Astrocyte (in vitro differentiated cells and primary cell): ENCODE results near the gene OIP5. TPM values are rescaled to one million over a fixed set of nuclear protein-coding genes. Genes with fewer than 3 reads are reported as not detected.

ENCODE experiments used
- DNase-seq: peaks from one replicate; pipeline ENCODE4 v3.0.0-alpha.2; 2010; ENCODE audit warnings: low read depth
- FAIRE-seq: peaks from 2 replicates; lab custom pipeline; 2011; peaks lifted over from hg19 to GRCh38; lab: Jason Lieb, UNC
- H2AFZ ChIP-seq: 2 replicates; pipeline ENCODE4 v1.6.0; 2012; ENCODE audit warnings: low read depth, low read length, inconsistent platforms
- H3K27ac ChIP-seq: 2 replicates; pipeline ENCODE4 v1.5.1; 2011; ENCODE audit warnings: low read depth, low read length, inconsistent platforms
- H3K27me3 ChIP-seq: 2 replicates; pipeline ENCODE4 v1.6.0; 2011; ENCODE audit warnings: low read length, inconsistent platforms; ENCODE audit not compliant: insufficient read depth
- H3K36me3 ChIP-seq: 2 replicates; pipeline ENCODE4 v1.5.1; 2011; ENCODE audit warnings: low read length, inconsistent platforms; ENCODE audit not compliant: insufficient read depth
- H3K4me1 ChIP-seq: 2 replicates; pipeline ENCODE4 v1.5.1; 2011; ENCODE audit warnings: low read length, inconsistent platforms; ENCODE audit not compliant: insufficient read depth
- H3K4me2 ChIP-seq: 2 replicates; pipeline ENCODE4 v1.6.0; 2012; ENCODE audit warnings: low read length, inconsistent platforms
- H3K4me3 ChIP-seq: 2 replicates; pipeline ENCODE4 v1.5.1; 2011; ENCODE audit warnings: low read depth, mild to moderate bottlenecking, low read length, inconsistent platforms; ENCODE audit not compliant: insufficient read depth
- H3K79me2 ChIP-seq: 2 replicates; pipeline ENCODE4 v1.6.0; 2012; ENCODE audit warnings: mild to moderate bottlenecking, low read length, inconsistent platforms; ENCODE audit not compliant: insufficient read depth
- H3K9ac ChIP-seq: 2 replicates; pipeline ENCODE4 v1.6.0; 2012; ENCODE audit warnings: mild to moderate bottlenecking, low read length, inconsistent platforms
- H3K9me3 ChIP-seq: 2 replicates; pipeline ENCODE4 v1.5.1; 2012; ENCODE audit warnings: low read depth, mild to moderate bottlenecking, low read length, inconsistent platforms; ENCODE audit not compliant: insufficient read depth
- H4K20me1 ChIP-seq: 2 replicates; pipeline ENCODE4 v1.6.0; 2012; ENCODE audit warnings: low read length, inconsistent platforms; ENCODE audit not compliant: insufficient read depth
- H3K27ac Mint-ChIP-seq: one replicate; pipeline ENCODE4 v1.8.0; 2021; ENCODE audit warnings: mild to moderate bottlenecking, mixed read lengths; ENCODE audit not compliant: unreplicated experiment
- H3K27me3 Mint-ChIP-seq: one replicate; pipeline ENCODE4 v1.8.0; 2021; ENCODE audit warnings: low read depth, mixed read lengths; ENCODE audit not compliant: unreplicated experiment
- H3K36me3 Mint-ChIP-seq: one replicate; pipeline ENCODE4 v1.8.0; 2021; ENCODE audit warnings: low read depth, mixed read lengths; ENCODE audit not compliant: unreplicated experiment
- H3K4me1 Mint-ChIP-seq: one replicate; pipeline ENCODE4 v1.8.0; 2021; ENCODE audit warnings: low read depth, mixed read lengths; ENCODE audit not compliant: unreplicated experiment
- H3K4me3 Mint-ChIP-seq: one replicate; pipeline ENCODE4 v1.8.0; 2021; ENCODE audit warnings: mild to moderate bottlenecking, moderate library complexity, mixed read lengths; ENCODE audit not compliant: unreplicated experiment
- H3K9me3 Mint-ChIP-seq: one replicate; pipeline ENCODE4 v1.8.0; 2021; ENCODE audit warnings: mild to moderate bottlenecking, mixed read lengths; ENCODE audit not compliant: unreplicated experiment
- CTCF ChIP-seq: IDR thresholded peaks from 2 replicates; pipeline ENCODE4 v1.5.1; 2011; ENCODE audit warnings: low read depth, mild to moderate bottlenecking, inconsistent platforms, low read length, moderate library complexity; ENCODE audit not compliant: insufficient read depth
- EZH2 ChIP-seq: IDR thresholded peaks from 2 replicates; pipeline ENCODE4 v1.6.1; 2012; ENCODE audit warnings: mild to moderate bottlenecking, low read length, inconsistent platforms; ENCODE audit not compliant: insufficient read depth
- total RNA-seq: library from RNA; stranded (reverse); gene quantifications from 2 replicates; pipeline ENCODE4 v1.2.1, GENCODE V29; 2021

OIP5 gene
- total RNA-seq, 1 donor from 2014 or later, result 1.7 TPM

- FAIRE-seq (no peak), DNase-seq (no peak)
- Mint-ChIP-seq H3K27ac (peak overlapping the region; percentile 44), H3K9me3 (no peaks in the 10 kb centered on the region), H3K27me3 (no peaks in the 10 kb centered on the region), H3K4me3 (peak overlapping the region; percentile 45), H3K4me1 (peaks cover 17% of the 10 kb centered on the region), H3K36me3 (peaks cover 20% of the 10 kb centered on the region)
- Histone ChIP-seq H3K27me3 (no peaks in the 10 kb centered on the region), H4K20me1 (peaks cover 15% of the 10 kb centered on the region), H3K27ac (no peak overlapping the region), H3K9ac (no peak overlapping the region), H3K4me2 (no peak overlapping the region), H3K36me3 (peaks cover 33% of the 10 kb centered on the region), H3K9me3 (no peaks in the 10 kb centered on the region), H2AFZ (no peak overlapping the region), H3K79me2 (peaks cover 44% of the 10 kb centered on the region), H3K4me1 (peaks cover 8% of the 10 kb centered on the region), H3K4me3 (no peak overlapping the region)
- TF ChIP-seq EZH2 (no peak), CTCF (no peak)
These were observed 43.9 kb downstream of the OIP5 start for GRCh38 chr15:41288464-41288863.

GRCh38 chr15:41286665-41287333 is 45.6 kb downstream of the OIP5 start:
- Histone ChIP-seq H3K27me3 (no peaks in the 10 kb centered on the region), H3K9me3 (no peaks in the 10 kb centered on the region), H3K79me2 (peaks cover 44% of the 10 kb centered on the region), H3K27ac (no peak overlapping the region), H2AFZ (no peak overlapping the region), H4K20me1 (peaks cover 15% of the 10 kb centered on the region), H3K4me2 (no peak overlapping the region), H3K4me1 (peaks cover 15% of the 10 kb centered on the region), H3K4me3 (no peak overlapping the region), H3K36me3 (peaks cover 33% of the 10 kb centered on the region), H3K9ac (no peak overlapping the region)
- H3K9me3 Mint-ChIP-seq, result no peaks in the 10 kb centered on the region
- peaks cover 18% of the 10 kb centered on the region for H3K36me3 Mint-ChIP-seq
- H3K4me1 Mint-ChIP-seq, result peaks cover 19% of the 10 kb centered on the region
- DNase-seq (no peak), FAIRE-seq (no peak)
- H3K27me3 Mint-ChIP-seq, result no peaks in the 10 kb centered on the region
- H3K27ac Mint-ChIP-seq, result peak overlapping the region; percentile 19
- TF ChIP-seq EZH2 (no peak), CTCF (no peak)
- H3K4me3 Mint-ChIP-seq, result peak overlapping the region; percentile 54

- H3K9ac ChIP-seq, result peak overlapping the region; percentile 93
- FAIRE-seq, result no peak
- Mint-ChIP-seq H3K4me1 (peaks cover 22% of the 10 kb centered on the region), H3K9me3 (no peaks in the 10 kb centered on the region), H3K4me3 (peak overlapping the region; percentile 100), H3K27ac (peak overlapping the region; percentile 91), H3K27me3 (no peaks in the 10 kb centered on the region), H3K36me3 (peaks cover 18% of the 10 kb centered on the region)
- peaks cover 15% of the 10 kb centered on the region for H4K20me1 ChIP-seq
- H3K4me2 ChIP-seq, result peak overlapping the region; percentile 93
- no peak for TF ChIP-seq EZH2
- TF ChIP-seq CTCF, result no peak
- H2AFZ ChIP-seq, result no peak overlapping the region
- H3K27ac ChIP-seq, result peak overlapping the region; percentile 85
- no peak for DNase-seq
- peaks cover 23% of the 10 kb centered on the region for H3K4me1 ChIP-seq
- peak overlapping the region; percentile 88 for H3K4me3 ChIP-seq
- H3K79me2 ChIP-seq, result peaks cover 44% of the 10 kb centered on the region
- H3K9me3 ChIP-seq, result no peaks in the 10 kb centered on the region
- peaks cover 34% of the 10 kb centered on the region for H3K36me3 ChIP-seq
- H3K27me3 ChIP-seq, result no peaks in the 10 kb centered on the region
These were observed 47.1 kb downstream of the OIP5 start for GRCh38 chr15:41285285-41285684.
